ENCODE measurements around the gene TRIP12. TPM values are rescaled to one million over a fixed set of nuclear protein-coding genes. Genes with fewer than 3 reads are reported as not detected.
"Not testable (repeated sequence)": the region's sequence is repeated elsewhere in the genome, so short reads cannot be mapped to it uniquely, and the experiment has no call there.

TRIP12 gene
- total RNA-seq, 1 donor from 2014 or later, result 206 TPM

- DNase-seq (ENCODE audit: low spot score), result no peak
These were observed 86.1 kb downstream of the TRIP12 start for GRCh38 chr2:229835596-229836283.

- not testable (repeated sequence) for DNase-seq (ENCODE audit: low spot score)
These were observed 87.4 kb downstream of the TRIP12 start for GRCh38 chr2:229834368-229834767.

GRCh38 chr2:229832510-229832898 lies 89.3 kb downstream of the TRIP12 start:
- DNase-seq (ENCODE audit: low spot score), result no peak

GRCh38 chr2:229831805-229832509 lies 89.9 kb downstream of the TRIP12 start:
- no peak for DNase-seq (ENCODE audit: low spot score)

- no peak for DNase-seq (ENCODE audit: low spot score)
These were observed 96.3 kb downstream of the TRIP12 start for GRCh38 chr2:229825476-229825875.

- no peak for DNase-seq (ENCODE audit: low spot score)
These were observed 100.5 kb downstream of the TRIP12 start for GRCh38 chr2:229821316-229821715.

GRCh38 chr2:229818230-229818629 lies 103.6 kb downstream of the TRIP12 start:
- no peak for DNase-seq (ENCODE audit: low spot score)

- no peak for DNase-seq (ENCODE audit: low spot score)
These were observed 106.0 kb downstream of the TRIP12 start for GRCh38 chr2:229815858-229816257.

GRCh38 chr2:229815342-229815741 lies 106.5 kb downstream of the TRIP12 start:
- no peak for DNase-seq (ENCODE audit: low spot score)

- no peak for DNase-seq (ENCODE audit: low spot score)
These were observed 111.0 kb downstream of the TRIP12 start for GRCh38 chr2:229810786-229811185.

GRCh38 chr2:229805559-229805958 lies 116.2 kb downstream of the TRIP12 start:
- DNase-seq (ENCODE audit: low spot score), result no peak

GRCh38 chr2:229802785-229803184 lies 119.0 kb downstream of the TRIP12 start:
- DNase-seq (ENCODE audit: low spot score), result no peak

- peak; percentile 44 for DNase-seq (ENCODE audit: low spot score)
These were observed 120.6 kb downstream of the TRIP12 start for GRCh38 chr2:229800997-229801754.

GRCh38 chr2:229798446-229799155 lies 123.2 kb downstream of the TRIP12 start:
- DNase-seq (ENCODE audit: low spot score), result no peak

GRCh38 chr2:229795058-229795457 lies 126.8 kb downstream of the TRIP12 start:
- DNase-seq (ENCODE audit: low spot score), result no peak

GRCh38 chr2:229794636-229795035 lies 127.2 kb downstream of the TRIP12 start:
- no peak for DNase-seq (ENCODE audit: low spot score)

- not testable (repeated sequence) for DNase-seq (ENCODE audit: low spot score)
These were observed 135.5 kb downstream of the TRIP12 start for GRCh38 chr2:229786289-229786688.

- no peak for DNase-seq (ENCODE audit: low spot score)
These were observed 137.0 kb downstream of the TRIP12 start for GRCh38 chr2:229784791-229785190.

GRCh38 chr2:229783108-229783721 lies 138.6 kb downstream of the TRIP12 start:
- no peak for DNase-seq (ENCODE audit: low spot score)

GRCh38 chr2:229780856-229781773 lies 140.7 kb downstream of the TRIP12 start:
- peak; percentile 24 for DNase-seq (ENCODE audit: low spot score)

Data from umbilical cord (tissue), 2 donors.